GM19328 (cell line): ENCODE measurements around the gene TRMT1L.

ENCODE experiments used
- ATAC-seq: cut with Tn5 transposase; IDR thresholded peaks from one replicate; pipeline ENCODE4 v1.9.1; 2021; ENCODE audit warnings: mild to moderate bottlenecking, moderate library complexity; ENCODE audit not compliant: unreplicated experiment

The TRMT1L gene

GRCh38 chr1:185112356-185112755, 44.4 kb downstream of the TRMT1L start:
- no peak for ATAC-seq

- ATAC-seq, result no peak
Observed at GRCh38 chr1:185111873-185112272, 44.9 kb downstream of the TRMT1L start.

- ATAC-seq, result no peak
Observed at GRCh38 chr1:185110145-185110544, 46.6 kb downstream of the TRMT1L start.

GRCh38 chr1:185108321-185108720, 48.4 kb downstream of the TRMT1L start:
- ATAC-seq, result no peak

GRCh38 chr1:185105121-185105520, 51.6 kb downstream of the TRMT1L start:
- ATAC-seq, result no peak

GRCh38 chr1:185104083-185104482, 52.7 kb downstream of the TRMT1L start:
- no peak for ATAC-seq

GRCh38 chr1:185096531-185096930, 60.2 kb downstream of the TRMT1L start:
- no peak for ATAC-seq

- ATAC-seq, result no peak
Observed at GRCh38 chr1:185094761-185095160, 62.0 kb downstream of the TRMT1L start.

- no peak for ATAC-seq
Observed at GRCh38 chr1:185091480-185091879, 65.3 kb downstream of the TRMT1L start.

- ATAC-seq, result no peak
Observed at GRCh38 chr1:185087746-185088145, 69.0 kb downstream of the TRMT1L start.

GRCh38 chr1:185087101-185087500, 69.7 kb downstream of the TRMT1L start:
- no peak for ATAC-seq

- no peak for ATAC-seq
Observed at GRCh38 chr1:185083818-185084217, 72.9 kb downstream of the TRMT1L start.

- ATAC-seq, result no peak
Observed at GRCh38 chr1:185080422-185080821, 76.3 kb downstream of the TRMT1L start.

GRCh38 chr1:185077374-185077773, 79.4 kb downstream of the TRMT1L start:
- ATAC-seq, result no peak

- ATAC-seq, result no peak
Observed at GRCh38 chr1:185075476-185075875, 81.3 kb downstream of the TRMT1L start.

GRCh38 chr1:185074307-185074706, 82.4 kb downstream of the TRMT1L start:
- ATAC-seq, result no peak

GRCh38 chr1:185073725-185074124, 83.0 kb downstream of the TRMT1L start:
- ATAC-seq, result no peak

GRCh38 chr1:185070051-185070450, 86.7 kb downstream of the TRMT1L start:
- ATAC-seq, result no peak

- ATAC-seq, result no peak
Observed at GRCh38 chr1:185069202-185069772, 87.5 kb downstream of the TRMT1L start.

GRCh38 chr1:185068341-185068740, 88.4 kb downstream of the TRMT1L start:
- no peak for ATAC-seq
